ENCODE data around the gene MYOM1.
"Not testable (repeated sequence)": the region's sequence is repeated elsewhere in the genome, so short reads cannot be mapped to it uniquely, and the experiment has no call there.

The MYOM1 gene

GRCh38 chr18:3067722-3068121 lies 152.0 kb downstream of the MYOM1 start:
- Histone ChIP-seq H3K9ac (ENCODE audit: low read depth, low read length) (no peak overlapping the region), H3K4me3 (ENCODE audit: low read length) (no peak overlapping the region)

GRCh38 chr18:3067165-3067661 lies 152.6 kb downstream of the MYOM1 start:
- no peak overlapping the region for H3K9ac ChIP-seq (ENCODE audit: low read depth, low read length)
- no peak overlapping the region for H3K27ac ChIP-seq (ENCODE audit: low read depth, low read length)
- no peak overlapping the region for H3K4me3 ChIP-seq (ENCODE audit: low read length)
- WGBS: 94% methylated on average over 25 of the region's 25 CpGs
- 0 out of 2 replicates have a peak, but pooled peaks cover 4% of the 10 kb centered on the region for H3K4me1 ChIP-seq (ENCODE audit: insufficient read depth, low read length)
- no peaks in the 10 kb centered on the region for H3K9me3 ChIP-seq (ENCODE audit: insufficient read depth, low read depth, low read length)
- H3K27me3 ChIP-seq (ENCODE audit: insufficient read depth, low read length): no peaks in the 10 kb centered on the region
- H3K36me3 ChIP-seq (ENCODE audit: insufficient read depth, low read length): no peaks in the 10 kb centered on the region

More at GRCh38 chr18:3067722-3068121, 152.0 kb downstream of the MYOM1 start:
- 90% methylated on average over 5 of the region's 5 CpGs for WGBS
- Histone ChIP-seq H3K27me3 (ENCODE audit: insufficient read depth, low read length) (no peaks in the 10 kb centered on the region), H3K36me3 (ENCODE audit: insufficient read depth, low read length) (no peaks in the 10 kb centered on the region), H3K27ac (ENCODE audit: low read depth, low read length) (no peak overlapping the region), H3K4me1 (ENCODE audit: insufficient read depth, low read length) (0 out of 2 replicates have a peak, but pooled peaks cover 2% of the 10 kb centered on the region), H3K9me3 (ENCODE audit: insufficient read depth, low read depth, low read length) (no peaks in the 10 kb centered on the region)

GRCh38 chr18:3066341-3067110 lies 153.2 kb downstream of the MYOM1 start:
- Histone ChIP-seq H3K36me3 (ENCODE audit: insufficient read depth, low read length) (no peaks in the 10 kb centered on the region), H3K4me1 (ENCODE audit: insufficient read depth, low read length) (0 out of 2 replicates have a peak, but pooled peaks cover 4% of the 10 kb centered on the region), H3K4me3 (ENCODE audit: low read length) (no peak overlapping the region), H3K9me3 (ENCODE audit: insufficient read depth, low read depth, low read length) (no peaks in the 10 kb centered on the region), H3K9ac (ENCODE audit: low read depth, low read length) (no peak overlapping the region), H3K27me3 (ENCODE audit: insufficient read depth, low read length) (no peaks in the 10 kb centered on the region), H3K27ac (ENCODE audit: low read depth, low read length) (no peak overlapping the region)
- 93% methylated on average over 16 of the region's 17 CpGs for WGBS

GRCh38 chr18:3063766-3064165 lies 156.0 kb downstream of the MYOM1 start:
- H3K9me3 ChIP-seq (ENCODE audit: insufficient read depth, low read depth, low read length); H3K4me1 ChIP-seq (ENCODE audit: insufficient read depth, low read length); H3K36me3 ChIP-seq (ENCODE audit: insufficient read depth, low read length); H3K27me3 ChIP-seq (ENCODE audit: insufficient read depth, low read length); H3K27ac ChIP-seq (ENCODE audit: low read depth, low read length); H3K4me3 ChIP-seq (ENCODE audit: low read length); H3K9ac ChIP-seq (ENCODE audit: low read depth, low read length): not testable (repeated sequence)
- 95% methylated on average over 4 of the region's 4 CpGs for WGBS

GRCh38 chr18:3062798-3063680 lies 156.7 kb downstream of the MYOM1 start:
- Histone ChIP-seq H3K4me3 (ENCODE audit: low read length) (no peak overlapping the region), H3K27ac (ENCODE audit: low read depth, low read length) (no peak overlapping the region), H3K36me3 (ENCODE audit: insufficient read depth, low read length) (no peaks in the 10 kb centered on the region), H3K4me1 (ENCODE audit: insufficient read depth, low read length) (peaks cover 4% of the 10 kb centered on the region; the same call in 1 of the 2 replicates), H3K27me3 (ENCODE audit: insufficient read depth, low read length) (no peaks in the 10 kb centered on the region), H3K9ac (ENCODE audit: low read depth, low read length) (no peak overlapping the region), H3K9me3 (ENCODE audit: insufficient read depth, low read depth, low read length) (no peaks in the 10 kb centered on the region)
- 66% methylated on average over 16 of the region's 16 CpGs for WGBS

GRCh38 chr18:3061581-3062312 lies 158.0 kb downstream of the MYOM1 start:
- H3K27me3 ChIP-seq (ENCODE audit: insufficient read depth, low read length): no peaks in the 10 kb centered on the region
- no peak overlapping the region for H3K27ac ChIP-seq (ENCODE audit: low read depth, low read length)
- no peaks in the 10 kb centered on the region for H3K9me3 ChIP-seq (ENCODE audit: insufficient read depth, low read depth, low read length)
- H3K4me3 ChIP-seq (ENCODE audit: low read length): no peak overlapping the region
- WGBS: 90% methylated on average over 10 of the region's 11 CpGs
- H3K9ac ChIP-seq (ENCODE audit: low read depth, low read length): no peak overlapping the region
- no peaks in the 10 kb centered on the region for H3K36me3 ChIP-seq (ENCODE audit: insufficient read depth, low read length)
- peaks cover 4% of the 10 kb centered on the region; the same call in 1 of the 2 replicates for H3K4me1 ChIP-seq (ENCODE audit: insufficient read depth, low read length)

GRCh38 chr18:3060667-3061580 lies 158.8 kb downstream of the MYOM1 start:
- WGBS: 95% methylated on average over 15 of the region's 15 CpGs
- Histone ChIP-seq H3K27ac (ENCODE audit: low read depth, low read length) (no peak overlapping the region), H3K27me3 (ENCODE audit: insufficient read depth, low read length) (no peaks in the 10 kb centered on the region), H3K9ac (ENCODE audit: low read depth, low read length) (no peak overlapping the region), H3K36me3 (ENCODE audit: insufficient read depth, low read length) (no peaks in the 10 kb centered on the region), H3K4me1 (ENCODE audit: insufficient read depth, low read length) (peaks cover 4% of the 10 kb centered on the region; the same call in 1 of the 2 replicates), H3K4me3 (ENCODE audit: low read length) (no peak overlapping the region), H3K9me3 (ENCODE audit: insufficient read depth, low read depth, low read length) (no peaks in the 10 kb centered on the region)

GRCh38 chr18:3059272-3059671 lies 160.5 kb downstream of the MYOM1 start:
- WGBS: 89% methylated on average over 2 of the region's 3 CpGs
- Histone ChIP-seq H3K27ac (ENCODE audit: low read depth, low read length) (no peak overlapping the region), H3K4me1 (ENCODE audit: insufficient read depth, low read length) (peaks cover 11% of the 10 kb centered on the region; the same call in 1 of the 2 replicates)

GRCh38 chr18:3058328-3059191 lies 161.2 kb downstream of the MYOM1 start:
- WGBS: 93% methylated on average over 6 of the region's 6 CpGs
- no peak overlapping the region for H3K9ac ChIP-seq (ENCODE audit: low read depth, low read length)
- no peak overlapping the region for H3K27ac ChIP-seq (ENCODE audit: low read depth, low read length)

More at GRCh38 chr18:3059272-3059671, 160.5 kb downstream of the MYOM1 start:
- no peaks in the 10 kb centered on the region for H3K27me3 ChIP-seq (ENCODE audit: insufficient read depth, low read length)
- H3K36me3 ChIP-seq (ENCODE audit: insufficient read depth, low read length): no peaks in the 10 kb centered on the region
- H3K9me3 ChIP-seq (ENCODE audit: insufficient read depth, low read depth, low read length): no peaks in the 10 kb centered on the region
- no peak overlapping the region for H3K4me3 ChIP-seq (ENCODE audit: low read length)
- H3K9ac ChIP-seq (ENCODE audit: low read depth, low read length): no peak overlapping the region

More at GRCh38 chr18:3058328-3059191, 161.2 kb downstream of the MYOM1 start:
- Histone ChIP-seq H3K27me3 (ENCODE audit: insufficient read depth, low read length) (no peaks in the 10 kb centered on the region), H3K9me3 (ENCODE audit: insufficient read depth, low read depth, low read length) (no peaks in the 10 kb centered on the region), H3K4me3 (ENCODE audit: low read length) (no peak overlapping the region), H3K36me3 (ENCODE audit: insufficient read depth, low read length) (no peaks in the 10 kb centered on the region), H3K4me1 (ENCODE audit: insufficient read depth, low read length) (peaks cover 11% of the 10 kb centered on the region; the same call in 1 of the 2 replicates)

Data from HUES64 (cell line).